GM11168 (cell line): ENCODE results near the gene PAX7.
"Not testable (repeated sequence)": the region's sequence is repeated elsewhere in the genome, so short reads cannot be mapped to it uniquely, and the experiment has no call there.

Source experiments
- in situ Hi-C: fragments of 300-500 bp; cut with MboI; formaldehyde crosslinking; loops from one replicate; pipeline ENCODE4 v1.12.0; 2022; ENCODE audit warnings: low sequenced_read_pairs; ENCODE audit not compliant: unreplicated experiment

The PAX7 gene

DNA sequence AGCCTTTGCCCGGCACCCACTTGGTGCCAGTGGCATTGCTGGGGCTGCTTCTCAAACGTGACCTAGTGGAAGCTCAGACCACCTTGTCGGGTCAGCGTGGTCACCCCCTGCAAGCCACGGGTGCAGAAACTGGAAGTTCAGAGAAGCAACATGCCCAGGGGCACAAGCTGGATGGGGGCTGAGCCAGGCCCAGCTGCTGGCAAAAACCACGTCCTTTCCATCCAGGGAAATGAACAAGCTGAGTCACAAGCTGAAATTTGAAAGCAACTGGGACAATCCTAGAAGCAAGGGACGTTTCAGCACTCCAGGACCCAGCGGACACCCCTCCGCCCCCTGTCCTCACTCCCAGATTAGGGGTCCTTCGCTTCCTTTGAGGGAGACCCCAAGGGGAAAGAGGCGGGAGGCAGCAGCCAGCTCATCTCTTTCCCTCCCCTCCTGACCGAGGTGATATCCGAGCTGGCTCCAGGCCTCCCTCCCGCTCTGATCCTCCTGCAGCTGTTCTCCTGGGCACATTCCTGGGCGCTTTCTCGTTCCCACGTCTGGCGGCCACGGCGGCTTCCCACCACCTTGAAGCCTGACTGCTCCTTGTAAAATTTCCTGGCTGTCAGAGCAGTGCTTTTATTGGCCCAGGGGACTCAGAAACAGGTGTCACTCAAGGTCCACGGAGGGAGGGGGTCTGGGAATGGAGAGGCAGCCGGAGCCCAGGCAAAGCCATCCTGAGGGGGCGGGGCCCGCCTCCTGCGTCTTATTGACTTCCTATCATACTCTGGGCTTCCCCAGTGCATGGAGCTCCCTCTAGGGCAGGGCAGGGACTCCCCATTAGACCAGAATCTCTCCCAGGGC, 62.8 kb downstream of the PAX7 start:
- in situ Hi-C loops, result no loop called here

DNA sequence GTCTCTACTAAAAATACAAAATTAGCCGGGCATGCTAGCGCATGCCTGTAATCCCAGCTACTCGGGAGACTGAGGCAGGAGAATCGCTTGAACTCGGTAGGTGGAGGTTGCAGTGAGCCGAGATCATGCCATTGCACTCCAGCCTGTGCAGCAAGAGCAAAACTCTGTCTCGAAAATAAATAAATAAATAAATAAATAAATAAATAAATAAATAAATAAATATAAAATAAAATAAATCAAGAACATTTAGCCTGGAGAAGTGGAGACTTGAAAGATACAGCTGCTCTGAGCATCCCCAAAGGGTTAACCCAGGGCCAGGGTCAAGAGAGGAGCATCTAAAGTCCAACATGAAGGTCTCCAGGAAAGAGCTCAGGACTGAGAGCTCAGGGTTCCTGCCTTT, 63.6 kb downstream of the PAX7 start:
- in situ Hi-C loops, result not testable (repeated sequence)

GRCh38 chr1:18697541-18697940, 66.9 kb downstream of the PAX7 start:
- in situ Hi-C loops, result no loop called here

DNA sequence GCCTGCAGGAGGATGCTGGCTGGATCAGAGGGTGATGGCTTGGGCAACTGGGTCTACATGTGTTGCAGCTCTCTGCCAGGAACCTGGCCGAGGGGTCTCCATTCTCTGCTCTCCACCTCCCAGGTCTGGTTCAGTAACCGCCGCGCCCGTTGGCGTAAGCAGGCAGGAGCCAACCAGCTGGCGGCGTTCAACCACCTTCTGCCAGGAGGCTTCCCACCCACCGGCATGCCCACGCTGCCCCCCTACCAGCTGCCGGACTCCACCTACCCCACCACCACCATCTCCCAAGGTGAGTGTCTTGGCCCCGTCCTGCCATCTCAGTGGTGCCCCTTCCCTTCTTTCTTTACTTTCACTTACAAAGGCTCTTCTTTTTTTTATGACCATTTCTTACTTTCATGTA, 69.9 kb downstream of the PAX7 start:
- in situ Hi-C loops, result no loop called here

GRCh38 chr1:18701183-18701582, 70.5 kb downstream of the PAX7 start:
- in situ Hi-C loops, result no loop called here

GRCh38 chr1:18703041-18703621, 72.5 kb downstream of the PAX7 start:
- in situ Hi-C loops, result no loop called here

DNA sequence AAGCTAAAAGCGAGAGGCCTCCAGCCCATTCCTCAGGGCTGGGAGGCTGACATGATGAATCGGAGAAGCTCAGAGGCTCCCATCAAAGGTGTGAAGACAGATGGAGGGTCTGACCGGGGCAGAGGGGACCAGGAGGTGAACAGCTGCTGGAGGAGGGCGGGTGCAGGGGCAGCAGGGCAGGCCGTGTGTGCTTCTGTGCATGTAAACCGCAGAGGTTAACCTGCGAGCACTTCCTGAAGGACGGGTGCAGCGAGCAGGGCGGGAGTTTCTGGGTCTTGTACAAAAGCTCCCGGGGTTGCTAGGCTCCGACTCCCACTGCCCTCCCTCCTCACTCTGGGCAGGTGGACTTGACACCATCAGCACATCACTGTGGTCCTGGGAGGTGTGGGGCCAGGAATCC, 75.2 kb downstream of the PAX7 start:
- in situ Hi-C loops, result no loop called here

DNA sequence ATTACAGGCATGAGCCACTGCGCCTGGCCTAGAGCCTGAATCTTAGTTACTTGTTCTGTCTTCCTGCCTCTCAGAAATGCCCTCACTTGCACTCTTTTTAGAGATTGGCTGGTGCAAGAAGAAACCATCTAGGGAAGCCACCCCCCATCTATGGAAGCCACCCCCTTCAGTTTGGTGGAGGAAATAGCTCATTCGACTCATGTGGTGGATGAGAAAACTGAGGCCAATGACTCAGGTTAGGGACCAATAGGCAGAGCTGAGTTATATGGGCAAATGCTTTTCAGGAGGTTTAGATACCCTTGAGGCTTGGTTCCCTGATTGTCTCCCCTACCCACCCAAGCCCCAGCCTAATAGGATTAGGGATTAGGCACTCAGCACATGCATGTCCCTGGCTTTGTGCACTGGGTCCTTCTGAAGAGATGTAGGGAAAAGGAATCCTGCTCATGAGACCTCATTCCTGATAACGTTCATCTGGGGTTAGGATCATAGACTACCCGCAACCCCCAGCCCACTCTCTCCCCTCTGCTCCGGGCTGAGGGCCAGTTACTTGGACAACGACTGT, 77.1 kb downstream of the PAX7 start:
- in situ Hi-C loops, result no loop called here

- in situ Hi-C loops, result no loop called here
Measured at GRCh38 chr1:18710002-18710401, 79.4 kb downstream of the PAX7 start.

DNA sequence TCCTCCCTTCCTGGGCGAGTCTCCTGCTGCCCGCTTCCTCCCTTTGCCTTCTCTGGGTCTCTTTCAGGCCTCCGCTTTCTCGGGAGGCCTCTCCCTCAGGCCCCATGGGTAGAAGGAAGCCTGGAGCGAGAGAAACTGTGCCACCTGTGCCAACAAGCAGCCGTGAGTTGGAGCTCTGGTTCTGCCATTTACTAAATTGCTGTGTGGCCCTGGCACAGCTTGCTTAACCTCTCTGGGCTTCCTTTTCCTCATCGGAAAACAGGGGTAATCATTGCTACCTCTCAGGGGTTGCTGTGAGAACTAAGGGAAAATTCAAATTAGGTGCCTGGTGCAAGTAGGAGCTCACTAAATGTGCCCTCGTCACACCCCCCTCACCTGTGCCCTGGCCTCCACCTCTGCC, 80.4 kb downstream of the PAX7 start:
- in situ Hi-C loops, result no loop called here

DNA sequence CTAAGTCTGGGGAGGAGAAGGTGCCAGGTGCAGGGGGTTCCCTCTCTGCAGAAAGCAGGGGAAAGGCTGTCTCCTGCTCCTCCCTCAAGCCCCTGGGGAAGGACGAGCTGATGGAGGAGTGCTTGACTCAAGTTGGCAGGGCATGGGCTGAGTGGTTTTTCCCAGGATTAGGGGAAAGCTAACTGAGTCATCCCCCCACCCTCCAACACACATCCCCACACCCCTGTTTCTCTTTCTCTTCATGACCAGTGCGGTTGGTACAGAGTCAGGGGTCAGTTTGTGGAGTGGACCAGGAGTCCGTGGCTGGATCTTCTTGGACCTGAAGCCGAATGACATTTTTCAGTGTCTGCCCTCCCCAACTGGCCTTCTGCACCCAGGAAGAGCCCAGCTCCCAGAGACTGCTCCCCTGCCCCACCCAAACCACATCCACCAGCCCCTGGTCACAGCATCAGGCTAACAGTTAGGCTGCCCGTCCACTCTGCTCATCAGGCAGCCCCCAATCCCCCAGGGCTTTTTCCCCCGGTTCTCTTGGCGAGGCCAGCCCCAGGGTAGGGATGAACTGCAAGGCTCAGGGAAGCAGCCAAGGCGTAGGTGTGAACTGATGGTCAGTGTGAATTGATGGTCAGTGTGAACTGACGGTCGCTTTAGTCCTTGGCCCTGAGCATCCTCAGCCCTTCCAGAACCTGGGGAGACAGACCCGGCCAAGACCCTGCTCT, 81.0 kb downstream of the PAX7 start:
- in situ Hi-C loops, result no loop called here

- in situ Hi-C loops, result no loop called here
Measured at GRCh38 chr1:18712252-18712600, 81.6 kb downstream of the PAX7 start.

DNA sequence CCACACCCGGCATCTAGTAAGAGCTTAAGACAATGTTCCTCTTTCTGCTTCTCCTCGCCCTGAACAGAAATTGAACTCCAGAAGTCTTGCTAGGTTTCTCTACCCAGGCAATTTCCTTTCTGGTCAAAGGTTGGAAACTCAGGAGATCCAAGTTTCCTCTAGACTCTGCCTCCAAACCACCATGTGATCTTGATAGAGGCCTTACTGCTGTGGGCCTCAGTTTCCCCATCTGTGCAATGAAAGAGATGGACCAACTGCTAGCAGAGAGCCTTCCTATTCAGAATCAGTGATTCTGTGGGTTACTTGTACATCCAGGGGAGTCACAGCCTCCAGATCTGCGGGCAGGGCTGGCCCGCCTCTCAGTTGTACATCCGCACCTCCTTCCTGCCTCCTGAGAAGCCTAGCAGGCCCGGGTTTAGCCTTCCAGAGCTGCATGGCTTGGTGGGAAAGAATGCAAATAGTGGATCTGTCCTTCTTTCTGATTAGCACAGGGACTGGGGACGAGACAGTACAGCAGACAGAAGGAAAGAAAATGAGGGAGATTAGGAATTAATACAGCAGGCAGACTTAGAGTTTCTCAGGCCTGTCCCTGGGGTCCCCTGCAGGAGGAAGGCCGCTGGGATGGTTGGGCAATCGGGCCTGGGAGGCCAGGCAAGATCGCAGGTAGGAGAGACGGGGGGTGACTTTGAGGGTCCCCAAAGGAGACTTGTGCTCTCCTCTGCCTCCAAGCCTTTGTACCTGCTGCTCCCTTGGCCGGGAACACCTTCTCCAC, 83.9 kb downstream of the PAX7 start:
- in situ Hi-C loops, result no loop called here

- in situ Hi-C loops, result no loop called here
Measured at GRCh38 chr1:18716112-18716784, 85.6 kb downstream of the PAX7 start.

DNA sequence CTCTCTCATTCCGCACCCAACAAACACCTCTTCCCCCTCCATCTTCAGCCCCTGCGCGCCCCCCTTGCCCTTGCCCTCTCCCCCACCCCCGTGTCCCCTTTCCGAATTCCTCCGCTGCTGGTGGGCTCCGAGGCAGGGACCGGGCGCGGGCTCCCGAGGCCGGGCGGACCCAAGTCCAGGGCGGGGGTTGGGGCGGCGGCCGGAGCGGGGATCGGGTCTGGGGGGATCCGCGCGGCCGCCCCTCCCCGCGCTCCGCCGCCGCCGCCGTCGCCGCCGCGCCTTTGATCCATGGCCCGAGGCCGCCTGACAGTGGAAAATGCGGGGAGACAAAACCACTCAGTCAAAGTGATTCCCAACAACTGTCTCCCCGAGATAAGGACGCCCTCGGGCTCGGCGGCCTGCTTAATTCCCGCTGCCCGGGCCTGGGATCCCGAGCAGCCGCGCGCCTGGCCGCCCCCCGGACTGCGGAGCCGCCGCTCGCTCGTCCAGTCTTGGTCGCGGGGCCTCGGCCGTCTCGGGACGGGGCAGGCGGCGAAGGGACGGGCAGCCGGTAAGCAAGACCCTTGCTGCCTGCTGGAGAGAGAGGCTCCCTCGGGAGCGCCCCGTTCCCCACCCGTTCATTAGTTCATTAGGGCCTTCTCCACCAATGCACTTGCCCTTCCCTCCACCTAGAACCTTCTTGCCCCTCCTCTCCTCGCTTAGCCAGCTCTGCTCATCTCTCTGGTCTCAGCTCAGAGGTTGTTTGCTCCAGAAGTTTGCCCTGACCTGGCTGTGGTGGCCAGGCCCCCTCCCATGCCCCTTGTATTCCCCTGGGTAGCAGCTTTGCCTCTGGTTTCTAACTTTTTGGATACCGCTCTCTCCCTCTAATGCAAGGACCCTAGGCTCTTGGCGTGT, 86.4 kb downstream of the PAX7 start:
- in situ Hi-C loops, result no loop called here

DNA sequence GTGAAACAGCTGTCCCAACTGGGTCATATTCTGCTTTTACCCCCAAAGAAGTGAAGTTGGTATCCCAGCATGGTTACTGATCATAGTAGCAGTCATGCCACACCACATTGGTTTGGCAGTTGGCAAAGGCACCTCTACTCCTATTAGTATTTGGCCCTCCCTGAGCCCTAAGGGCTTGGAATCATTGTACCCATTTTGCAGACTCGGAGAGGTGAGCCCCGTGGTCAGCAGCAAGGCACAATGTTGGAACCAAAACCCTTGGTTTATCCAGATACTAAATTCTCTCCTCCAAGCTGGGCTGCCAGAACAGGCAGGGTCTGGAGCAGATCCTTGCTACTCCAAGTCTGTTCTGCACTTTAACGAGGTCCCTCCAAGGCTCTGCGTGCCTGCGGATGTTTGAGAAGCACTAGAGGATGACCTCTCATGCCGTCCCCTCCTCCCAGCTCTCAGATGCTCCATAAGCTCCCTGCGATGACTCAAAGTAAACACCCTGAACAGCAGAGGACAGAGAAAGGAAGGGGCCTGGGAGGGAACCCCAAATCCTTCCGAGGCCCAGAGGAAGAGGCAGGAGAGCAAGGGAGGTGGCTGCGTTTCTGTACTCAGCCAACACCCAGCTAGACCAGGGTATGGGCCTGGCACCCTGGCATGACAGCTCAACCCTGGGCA, 89.3 kb downstream of the PAX7 start:
- in situ Hi-C loops, result no loop called here

GRCh38 chr1:18721041-18721440, 90.4 kb downstream of the PAX7 start:
- in situ Hi-C loops, result no loop called here

GRCh38 chr1:18721776-18722175, 91.1 kb downstream of the PAX7 start:
- in situ Hi-C loops, result no loop called here
